T-cell (primary cell): ENCODE data around the gene SLC26A8. TPM values are rescaled to one million over a fixed set of nuclear protein-coding genes. Genes with fewer than 3 reads are reported as not detected.

Experiments used
- ATAC-seq, 4 experiments: fragments of 200-7000 bp in 3 of 4; fragments of 150-1000 bp in 1 of 4; cut with Tn5 transposase; replicated peaks in 1 of 4; 1 replicate in 3 of 4; 2 replicates in 1 of 4; pipeline ENCODE4 v1.10.0; 2021; ENCODE audit warnings: moderate library complexity in 3 of 4, mild to moderate bottlenecking in 2 of 4, moderate number of reproducible peaks in 1 of 4
- CTCF ChIA-PET, 2 donors: fragments of 300-600 bp; sonication (Branson Sonifier 250); formaldehyde crosslinking; loops; one replicate each; lab custom pipeline; 2022; ENCODE audit warnings: antibody characterized with exemption in 2 of 2; lab: Charles Lee
- POLR2A ChIA-PET, 2 donors: fragments of 300-600 bp; sonication (Branson Sonifier 250); formaldehyde crosslinking; loops; one replicate each; lab custom pipeline; 2022; ENCODE audit warnings: antibody characterized with exemption in 2 of 2; lab: Charles Lee
- DNase-seq, 35 experiments: peaks; one replicate each; pipeline versions ENCODE4 v3.0.0 to v3.0.0-alpha.2; 2013 to 2023
- H3K27ac ChIP-seq: one replicate; pipeline ENCODE4 v1.5.1; 2013; ENCODE audit warnings: low read length
- H3K27me3 ChIP-seq, 2 experiments: replicated peaks in 1 of 2; 1 replicate in 1 of 2; 2 replicates in 1 of 2; pipeline versions ENCODE4 v1.6.1 to v1.7.0; 2013; ENCODE audit warnings: low read length in 1 of 2, mixed read lengths in 1 of 2; ENCODE audit not compliant: control insufficient read depth in 2 of 2, insufficient read depth in 2 of 2; ENCODE audit errors: extremely low read depth in 1 of 2
- H3K36me3 ChIP-seq, 2 donors: 1 replicate in 1 of 2; 2 replicates in 1 of 2; pipeline versions ENCODE4 v1.6.1 to v1.7.0; 2013; ENCODE audit warnings: low read length in 1 of 2; ENCODE audit not compliant: control insufficient read depth in 2 of 2, insufficient read depth in 1 of 2; ENCODE audit errors: extremely low read depth in 1 of 2
- H3K4me1 ChIP-seq, 2 experiments: 1 replicate in 1 of 2; 2 replicates in 1 of 2; pipeline versions ENCODE4 v1.6.1 to v1.7.0; 2013; ENCODE audit warnings: low read length in 2 of 2, mixed read lengths in 1 of 2; ENCODE audit not compliant: insufficient read depth in 2 of 2, control insufficient read depth in 1 of 2; ENCODE audit errors: extremely low read depth in 1 of 2
- H3K4me3 ChIP-seq, 2 donors: 1 replicate in 1 of 2; 2 replicates in 1 of 2; pipeline versions ENCODE4 v1.5.1 to v1.7.0; 2013; ENCODE audit warnings: mild to moderate bottlenecking in 2 of 2, low read length in 1 of 2, moderate library complexity in 1 of 2; ENCODE audit not compliant: control insufficient read depth in 1 of 2; ENCODE audit errors: extremely low read depth in 1 of 2
- H3K9me3 ChIP-seq: 2 replicates; pipeline ENCODE4 v1.7.0; 2013
- H3K27ac Mint-ChIP-seq, 2 donors: one replicate each; pipeline ENCODE4 v1.8.0; 2020 to 2021; ENCODE audit warnings: mild to moderate bottlenecking in 2 of 2, mixed read lengths in 2 of 2
- H3K27me3 Mint-ChIP-seq, 2 donors: one replicate each; pipeline ENCODE4 v1.8.0; 2021 to 2022; ENCODE audit warnings: mixed read lengths in 2 of 2
- H3K36me3 Mint-ChIP-seq: one replicate; pipeline ENCODE4 v1.8.0; 2021; ENCODE audit warnings: mixed read lengths
- H3K4me1 Mint-ChIP-seq, 3 donors: one replicate each; pipeline ENCODE4 v1.8.0; 2020 to 2022; ENCODE audit warnings: mixed read lengths in 3 of 3, mild to moderate bottlenecking in 1 of 3
- H3K4me3 Mint-ChIP-seq, 3 donors: one replicate each; pipeline ENCODE4 v1.8.0; 2020 to 2022; ENCODE audit warnings: mild to moderate bottlenecking in 3 of 3, mixed read lengths in 3 of 3, moderate library complexity in 3 of 3
- H3K9me3 Mint-ChIP-seq, 3 donors: one replicate each; pipeline ENCODE4 v1.8.0; 2020 to 2022; ENCODE audit warnings: mixed read lengths in 3 of 3
- WGBS: methylation state at CpG from one replicate; pipeline ENCODE4 v1.1.5; 2013; ENCODE audit warnings: missing lambda C conversion rate; ENCODE audit not compliant: insufficient coverage; 5-methylcytosine and 5-hydroxymethylcytosine counted together
- total RNA-seq, 35 experiments: library from RNA in 6 of 35; stranded (reverse) in 6 of 35; fragments of 120-200 nt in 1 of 35; gene quantifications; one replicate each; pipeline versions ENCODE4 v1.2.1 to v1.2.4 and lab custom pipeline; 2013 to 2026

The SLC26A8 gene
- total RNA-seq, 5 donors from 2014 or later (not counting 1 experiment from before 2014, with no cell fraction given): not detected

GRCh38 chr6:36070252-36070651, 45.8 kb upstream of the SLC26A8 start:
- Mint-ChIP-seq H3K9me3 (no peaks in the 10 kb centered on the region), H3K4me3 (no peak overlapping the region), H3K27me3 (no peaks in the 10 kb centered on the region), H3K4me1 (peaks cover 48 to 61% (median 57%) of the 10 kb centered on the region in 3 donors), H3K36me3 (peaks cover 20% of the 10 kb centered on the region), H3K27ac (peak overlapping the region in 1 of 2 donors; percentile 62)
- CTCF ChIA-PET: interaction anchor here in 1 of 2 donors (0.6 kb wide), 1 partner anchor 80 kb away, joined by 6 read pairs; no protein-coding TSS in a partner anchor
- ATAC-seq (no peak), DNase-seq (no peak)
- H3K4me3 ChIP-seq: no peak overlapping the region
- H3K27ac ChIP-seq: no peak overlapping the region
- POLR2A ChIA-PET: no interaction called here
- no peaks in the 10 kb centered on the region for H3K9me3 ChIP-seq
- H3K27me3 ChIP-seq: no peaks in the 10 kb centered on the region
- no CpG with 5 or more reads among the region's 3 CpGs for WGBS
- peaks cover 0 to 13% of the 10 kb centered on the region in 2 donors for H3K36me3 ChIP-seq
- no peaks in the 10 kb centered on the region for H3K4me1 ChIP-seq

- Mint-ChIP-seq H3K4me1 (peaks cover 55 to 66% (median 63%) of the 10 kb centered on the region in 3 donors), H3K27ac (no peak overlapping the region)
Measured at GRCh38 chr6:36069573-36069972, 45.1 kb upstream of the SLC26A8 start.

GRCh38 chr6:36068586-36068985, 44.1 kb upstream of the SLC26A8 start:
- Mint-ChIP-seq H3K9me3 (no peaks in the 10 kb centered on the region), H3K4me3 (no peak overlapping the region), H3K27ac (peak overlapping the region; percentile 11 to 73), H3K4me1 (peaks cover 63 to 72% (median 69%) of the 10 kb centered on the region in 3 donors), H3K27me3 (no peaks in the 10 kb centered on the region), H3K36me3 (peaks cover 24% of the 10 kb centered on the region)
- 100% methylated on average over 3 of the region's 3 CpGs for WGBS
- Histone ChIP-seq H3K27me3 (no peaks in the 10 kb centered on the region), H3K9me3 (no peaks in the 10 kb centered on the region), H3K27ac (no peak overlapping the region), H3K36me3 (peaks cover 0 to 7% of the 10 kb centered on the region in 2 donors), H3K4me1 (peaks cover 0 to under 1% of the 10 kb centered on the region in 2 experiments), H3K4me3 (no peak overlapping the region)
- DNase-seq: no peak
- no peak for ATAC-seq
- ChIA-PET POLR2A (interaction anchor here in 1 of 2 donors (0.7 kb wide), 1 partner anchor 27 kb away, joined by 3 read pairs; no protein-coding TSS in a partner anchor), CTCF (interaction anchor here (0.8 to 1.1 kb wide), 2 partner anchors 26 kb away, joined by 4 read pairs; no protein-coding TSS in a partner anchor)

More at GRCh38 chr6:36069573-36069972, 45.1 kb upstream of the SLC26A8 start:
- CTCF ChIA-PET: interaction anchor here in 1 of 2 donors (0.5 kb wide), 1 partner anchor 24 kb away, joined by 3 read pairs; no protein-coding TSS in a partner anchor
- no peak overlapping the region for H3K27ac ChIP-seq
- peaks cover 0 to 11% of the 10 kb centered on the region in 2 donors for H3K36me3 ChIP-seq
- no peak for DNase-seq
- no peaks in the 10 kb centered on the region for H3K4me1 ChIP-seq
- no peak overlapping the region for H3K4me3 Mint-ChIP-seq
- no peaks in the 10 kb centered on the region for H3K9me3 Mint-ChIP-seq
- no peaks in the 10 kb centered on the region for H3K27me3 Mint-ChIP-seq
- POLR2A ChIA-PET: interaction anchor here in 1 of 2 donors (0.6 kb wide), 1 partner anchor 195 kb away, joined by 4 read pairs; no protein-coding TSS in a partner anchor
- no peaks in the 10 kb centered on the region for H3K9me3 ChIP-seq
- no peak for ATAC-seq
- peaks cover 24% of the 10 kb centered on the region for H3K36me3 Mint-ChIP-seq
- no peak overlapping the region for H3K4me3 ChIP-seq
- H3K27me3 ChIP-seq: no peaks in the 10 kb centered on the region
- WGBS: no CpG with 5 or more reads among the region's 1 CpG

- H3K4me1 Mint-ChIP-seq: peaks cover 69 to 75% (median 72%) of the 10 kb centered on the region in 3 donors
- DNase-seq (no peak), ATAC-seq (no peak)
- Histone ChIP-seq H3K27me3 (no peaks in the 10 kb centered on the region), H3K9me3 (no peaks in the 10 kb centered on the region), H3K4me3 (no peak overlapping the region), H3K36me3 (peaks cover 0 to 3% of the 10 kb centered on the region in 2 donors), H3K4me1 (peaks cover 2 to 4% of the 10 kb centered on the region in 2 experiments), H3K27ac (no peak overlapping the region)
- ChIA-PET CTCF (interaction anchor here (1.1 to 1.5 kb wide), 2 partner anchors 26 to 27 kb away, joined by 4 to 5 read pairs; no protein-coding TSS in a partner anchor), POLR2A (no interaction called here)
- no peak overlapping the region for H3K4me3 Mint-ChIP-seq
- peaks cover 22% of the 10 kb centered on the region for H3K36me3 Mint-ChIP-seq
- peak overlapping the region; percentile 16 to 41 for H3K27ac Mint-ChIP-seq
- H3K27me3 Mint-ChIP-seq: no peaks in the 10 kb centered on the region
- H3K9me3 Mint-ChIP-seq: no peaks in the 10 kb centered on the region
Measured at GRCh38 chr6:36068012-36068392, 43.6 kb upstream of the SLC26A8 start.

GRCh38 chr6:36067374-36068011, 43.1 kb upstream of the SLC26A8 start:
- CTCF ChIA-PET: interaction anchor here in 1 of 2 donors (1.2 to 1.5 kb wide), 2 partner anchors 27 to 235 kb away, joined by 5 read pairs; no protein-coding TSS in a partner anchor

GRCh38 chr6:36066817-36067216, 42.4 kb upstream of the SLC26A8 start:
- no peaks in the 10 kb centered on the region for H3K27me3 ChIP-seq
- no peak for ATAC-seq
- H3K4me1 ChIP-seq: peaks cover 3 to 4% of the 10 kb centered on the region in 2 experiments
- peaks cover 0 to 4% of the 10 kb centered on the region in 2 donors for H3K36me3 ChIP-seq
- CTCF ChIA-PET: interaction anchor here in 1 of 2 donors (1.0 to 1.5 kb wide), 3 partner anchors 15 to 236 kb away, joined by 3 to 5 read pairs (median 5); no protein-coding TSS in a partner anchor
- Mint-ChIP-seq H3K9me3 (no peaks in the 10 kb centered on the region), H3K4me1 (peaks cover 67 to 74% (median 73%) of the 10 kb centered on the region in 3 donors), H3K27ac (peak overlapping the region in 1 of 2 donors; percentile 39), H3K27me3 (no peaks in the 10 kb centered on the region), H3K36me3 (peaks cover 20% of the 10 kb centered on the region), H3K4me3 (no peak overlapping the region)
- H3K27ac ChIP-seq: no peak overlapping the region
- H3K4me3 ChIP-seq: no peak overlapping the region
- POLR2A ChIA-PET: interaction anchor here in 1 of 2 donors (0.7 kb wide), 1 partner anchor 9 kb away, joined by 3 read pairs; no protein-coding TSS in a partner anchor
- H3K9me3 ChIP-seq: no peaks in the 10 kb centered on the region
- WGBS: no CpG with 5 or more reads among the region's 2 CpGs
- no peak for DNase-seq

More at GRCh38 chr6:36067374-36068011, 43.1 kb upstream of the SLC26A8 start:
- WGBS: no CpG with 5 or more reads among the region's 3 CpGs
- no peaks in the 10 kb centered on the region for H3K27me3 Mint-ChIP-seq
- H3K4me1 Mint-ChIP-seq: peaks cover 72 to 75% (median 73%) of the 10 kb centered on the region in 3 donors
- H3K27ac Mint-ChIP-seq: peak overlapping the region; percentile 16 to 41
- no peak for DNase-seq
- no peak overlapping the region for H3K4me3 Mint-ChIP-seq
- Histone ChIP-seq H3K9me3 (no peaks in the 10 kb centered on the region), H3K27ac (no peak overlapping the region), H3K36me3 (no peaks in the 10 kb centered on the region), H3K4me1 (peaks cover 3 to 4% of the 10 kb centered on the region in 2 experiments), H3K27me3 (no peaks in the 10 kb centered on the region), H3K4me3 (no peak overlapping the region)
- ATAC-seq: no peak
- H3K36me3 Mint-ChIP-seq: peaks cover 20% of the 10 kb centered on the region
- POLR2A ChIA-PET: no interaction called here
- no peaks in the 10 kb centered on the region for H3K9me3 Mint-ChIP-seq
